ENCODE results near the gene EHD1.

The EHD1 gene

GRCh38 chr11:64842366-64842759 is 36.1 kb downstream of the EHD1 start:
- TF ChIP-seq CTCF (IDR thresholded peaks at IDR 0.05; ENCODE audit: borderline replicate concordance, insufficient read depth, low read depth, low read length): no peak
- H3K4me3 ChIP-seq (ENCODE audit: low read depth, low read length): no peak overlapping the region

GRCh38 chr11:64841592-64842365 is 36.6 kb downstream of the EHD1 start:
- TF ChIP-seq CTCF (IDR thresholded peaks at IDR 0.05; ENCODE audit: borderline replicate concordance, insufficient read depth, low read depth, low read length): no peak
- H3K4me3 ChIP-seq (ENCODE audit: low read depth, low read length): no peak overlapping the region

- TF ChIP-seq CTCF (IDR thresholded peaks at IDR 0.05; ENCODE audit: borderline replicate concordance, insufficient read depth, low read depth, low read length): no peak
These were observed 38.3 kb downstream of the EHD1 start for GRCh38 chr11:64839887-64840782.

GRCh38 chr11:64839335-64839734 is 39.1 kb downstream of the EHD1 start:
- TF ChIP-seq CTCF (IDR thresholded peaks at IDR 0.05; ENCODE audit: borderline replicate concordance, insufficient read depth, low read depth, low read length): no peak
- no peak overlapping the region for H3K4me3 ChIP-seq (ENCODE audit: low read depth, low read length)

More at GRCh38 chr11:64839887-64840782, 38.3 kb downstream of the EHD1 start:
- no peak overlapping the region for H3K4me3 ChIP-seq (ENCODE audit: low read depth, low read length)

GRCh38 chr11:64838600-64839334 is 39.7 kb downstream of the EHD1 start:
- no peak for TF ChIP-seq CTCF (IDR thresholded peaks at IDR 0.05; ENCODE audit: borderline replicate concordance, insufficient read depth, low read depth, low read length)
- H3K4me3 ChIP-seq (ENCODE audit: low read depth, low read length): no peak overlapping the region

GRCh38 chr11:64837887-64838351 is 40.5 kb downstream of the EHD1 start:
- no peak for TF ChIP-seq CTCF (IDR thresholded peaks at IDR 0.05; ENCODE audit: borderline replicate concordance, insufficient read depth, low read depth, low read length)
- no peak overlapping the region for H3K4me3 ChIP-seq (ENCODE audit: low read depth, low read length)

All from GM12875 (cell line).